ENCODE results near the gene MRPS16. TPM values are rescaled to one million over a fixed set of nuclear protein-coding genes. Genes with fewer than 3 reads are reported as not detected.

Gene MRPS16
- 55.9 TPM for total RNA-seq
- long read RNA-seq, transcript MRPS16-202 (3 exons, 2,634 nt): major isoform, 74 of 90 reads
- long read RNA-seq, partial matches to known transcripts: 4 of 90 reads
- long read RNA-seq, other reads (novel, unspliced or antisense): 8 of 90 reads

GRCh38 chr10:73252445-73253224, at the start of gene MRPS16:
Gene MRPS16 (minus strand): TSS chr10:73252644. CDS start chr10:73252482, 162 bp downstream.
- TF ChIP-seq CTCF (IDR thresholded peaks at IDR 0.05): no peak
- Histone ChIP-seq H3K36me3 (peaks cover 29% of the 10 kb centered on the region), H3K27me3 (ENCODE audit: low read depth) (no peaks in the 10 kb centered on the region), H3K4me1 (peaks cover 31% of the 10 kb centered on the region), H3K9me3 (no peaks in the 10 kb centered on the region), H3K4me3 (peak within 1 kb of the TSS; percentile 74), H3K27ac (peak within 1 kb of the TSS; percentile 87)
- intact Hi-C loops (cut with DNase I): no loop called here
- ATAC-seq (peak; percentile 99 to 100), DNase-seq (peak; percentile 94)

- intact Hi-C loops (cut with DNase I): no loop called here
- Histone ChIP-seq H3K27ac (no peak overlapping the region), H3K4me3 (no peak overlapping the region), H3K27me3 (ENCODE audit: low read depth) (no peaks in the 10 kb centered on the region), H3K4me1 (no peaks in the 10 kb centered on the region), H3K36me3 (no peaks in the 10 kb centered on the region), H3K9me3 (no peaks in the 10 kb centered on the region)
- no peak for TF ChIP-seq CTCF (IDR thresholded peaks at IDR 0.05)
- no peak for ATAC-seq
- no peak for DNase-seq
These were observed 44.5 kb upstream of the MRPS16 start for GRCh38 chr10:73296946-73297345.

GRCh38 chr10:73293461-73293860, 41.0 kb upstream of the MRPS16 start:
- H3K4me3 ChIP-seq: no peak overlapping the region
- no peaks in the 10 kb centered on the region for H3K4me1 ChIP-seq
- no peaks in the 10 kb centered on the region for H3K36me3 ChIP-seq
- H3K9me3 ChIP-seq: no peaks in the 10 kb centered on the region
- H3K27ac ChIP-seq: no peak overlapping the region
- DNase-seq (no peak), ATAC-seq (no peak)
- no peak for TF ChIP-seq CTCF (IDR thresholded peaks at IDR 0.05)
- intact Hi-C loops (cut with DNase I): no loop called here
- no peaks in the 10 kb centered on the region for H3K27me3 ChIP-seq (ENCODE audit: low read depth)

GRCh38 chr10:73289958-73290357, 37.5 kb upstream of the MRPS16 start:
- no peak for TF ChIP-seq CTCF (IDR thresholded peaks at IDR 0.05)
- Histone ChIP-seq H3K27ac (no peak overlapping the region), H3K36me3 (no peaks in the 10 kb centered on the region), H3K27me3 (ENCODE audit: low read depth) (no peaks in the 10 kb centered on the region), H3K4me1 (no peaks in the 10 kb centered on the region), H3K9me3 (no peaks in the 10 kb centered on the region), H3K4me3 (no peak overlapping the region)
- DNase-seq: no peak
- intact Hi-C loops (cut with DNase I): no loop called here
- ATAC-seq: no peak

GRCh38 chr10:73287441-73287840, 35.0 kb upstream of the MRPS16 start:
- H3K27ac ChIP-seq: no peak overlapping the region
- H3K4me1 ChIP-seq: no peaks in the 10 kb centered on the region
- H3K4me3 ChIP-seq: no peak overlapping the region
- TF ChIP-seq CTCF (IDR thresholded peaks at IDR 0.05): no peak
- no peak for DNase-seq
- H3K36me3 ChIP-seq: no peaks in the 10 kb centered on the region
- no peaks in the 10 kb centered on the region for H3K9me3 ChIP-seq
- intact Hi-C loops (cut with DNase I): no loop called here
- no peak for ATAC-seq
- no peaks in the 10 kb centered on the region for H3K27me3 ChIP-seq (ENCODE audit: low read depth)
